DMS 273 (cell line): ENCODE data around the gene FECH.

ENCODE experiments used
- DNase-seq: peaks from one replicate; lab custom pipeline; 2025; ENCODE audit not compliant: unreplicated experiment; lab: John Stamatoyannopoulos, UW

Gene FECH

DNA sequence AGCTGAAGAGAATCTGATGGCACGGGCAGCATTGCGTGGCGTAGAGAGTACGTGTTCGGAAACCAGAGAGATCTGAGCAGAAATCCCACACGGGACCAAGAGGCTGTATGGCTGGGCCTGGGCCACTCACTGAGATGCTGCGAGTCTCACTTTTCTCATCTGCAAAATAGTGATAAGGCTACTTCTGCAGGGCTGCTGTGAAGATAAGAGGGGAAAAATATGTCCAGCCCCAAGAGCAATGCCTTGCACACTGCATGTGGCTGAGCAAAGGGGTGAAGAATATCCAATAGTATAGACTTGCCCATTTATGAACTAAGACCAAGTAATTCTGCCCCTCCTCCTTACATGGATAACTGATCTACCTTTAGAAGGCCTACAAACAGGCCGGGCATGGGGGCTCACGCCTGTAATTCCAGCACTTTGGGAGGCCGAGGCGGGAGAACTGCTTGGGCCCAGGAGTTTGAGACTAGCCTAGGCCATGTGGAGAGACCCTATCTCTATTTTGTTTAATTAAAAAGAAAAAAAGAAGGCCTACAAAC is 3.1 kb downstream of the FECH start:
- DNase-seq: no peak

GRCh38 chr18:57581301-57581934 is 5.1 kb downstream of the FECH start:
- no peak for DNase-seq

DNA sequence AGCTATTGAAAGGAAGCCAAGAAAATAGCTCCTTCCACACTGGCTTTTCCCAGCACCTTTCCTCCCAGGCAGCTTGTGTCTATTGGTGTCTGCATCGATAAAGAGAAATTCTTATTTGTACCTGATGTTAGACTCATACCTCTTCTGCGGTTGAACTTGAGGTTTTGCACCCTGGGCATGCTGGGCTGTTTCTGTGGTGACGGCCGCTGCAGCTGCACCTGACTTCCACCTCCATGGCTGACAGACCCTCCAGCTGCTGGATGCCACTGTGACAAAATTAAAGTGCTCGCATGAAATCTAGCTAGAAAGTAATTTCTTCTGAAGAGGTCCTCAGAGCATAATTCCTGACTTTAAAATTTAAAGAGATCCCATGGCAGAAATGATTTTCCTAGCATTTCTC is 6.6 kb downstream of the FECH start:
- no peak for DNase-seq

GRCh38 chr18:57576316-57576715 is 10.2 kb downstream of the FECH start:
- DNase-seq: no peak

DNA sequence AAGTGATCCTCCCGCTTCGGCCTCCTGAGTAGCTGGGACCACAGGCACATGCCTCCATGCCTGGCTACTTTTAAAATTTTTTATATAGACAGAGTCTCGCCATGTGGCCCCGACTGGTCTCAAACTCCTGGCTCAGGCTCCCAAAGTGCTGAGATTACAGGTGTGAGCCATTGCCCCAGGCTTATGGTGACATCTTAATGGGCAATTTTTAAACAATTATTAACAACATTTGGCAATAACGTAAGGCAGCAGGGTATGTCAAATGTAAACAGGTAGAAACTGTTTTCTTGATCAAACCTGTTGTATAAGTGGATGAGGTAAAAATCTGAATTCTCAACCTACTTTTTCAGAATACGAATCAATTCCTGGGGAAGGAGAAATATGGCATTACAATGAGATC is 11.0 kb downstream of the FECH start:
- DNase-seq: no peak

DNA sequence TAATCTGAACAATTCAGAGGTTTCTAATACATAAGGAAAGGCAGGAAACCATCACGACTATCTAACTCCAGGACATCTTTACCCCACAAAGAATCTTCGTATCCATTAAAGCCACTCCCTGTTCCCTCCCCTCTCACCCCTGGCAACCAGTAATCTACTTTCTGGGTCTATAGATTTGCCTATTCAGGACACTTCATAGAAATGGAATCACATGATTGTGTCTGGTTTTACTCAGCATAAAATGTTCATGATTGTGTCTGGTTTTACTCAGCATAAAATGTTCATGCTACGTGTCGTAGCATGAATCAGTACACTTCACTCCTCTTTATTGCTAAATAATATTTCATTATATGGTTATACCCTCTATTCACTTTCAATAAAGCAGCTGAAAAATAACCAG is 11.6 kb downstream of the FECH start:
- DNase-seq: no peak

DNA sequence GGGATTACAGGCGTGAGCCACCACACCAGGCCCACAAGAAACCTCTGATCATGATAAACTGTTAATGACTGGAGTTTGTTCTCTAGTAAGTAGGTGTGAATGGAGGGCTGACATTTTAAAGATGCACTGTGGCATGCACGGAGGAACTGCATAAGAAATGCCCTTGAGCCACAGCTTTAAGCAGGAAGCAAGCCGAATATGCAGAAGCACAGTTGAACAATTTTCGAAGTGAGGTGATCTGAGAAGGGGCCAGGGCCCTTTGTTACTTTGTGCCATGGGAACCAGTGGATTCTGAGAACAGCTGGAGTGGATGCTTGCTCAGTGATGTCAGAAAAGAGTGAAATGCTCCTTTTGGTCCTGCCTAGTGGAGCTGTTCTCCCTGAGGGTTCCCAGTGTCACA is 16.3 kb downstream of the FECH start:
- DNase-seq: no peak

DNA sequence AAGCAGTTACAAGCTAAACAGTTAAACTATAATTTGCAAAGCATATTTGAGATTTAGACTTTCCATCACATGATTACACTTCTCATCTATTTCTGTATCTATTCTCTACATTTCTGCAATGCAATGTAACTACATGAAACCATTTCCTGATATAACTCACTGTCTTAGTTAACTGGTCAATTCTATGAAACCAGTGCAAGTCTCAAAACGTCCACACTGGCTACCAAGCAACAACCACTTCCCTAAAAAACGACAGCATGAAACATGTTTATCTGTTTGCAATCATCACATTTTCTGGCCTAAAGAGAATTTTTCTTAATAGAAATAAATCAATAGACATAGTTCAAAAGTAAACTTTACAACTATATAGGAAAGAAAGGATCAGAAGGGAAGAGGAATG is 17.4 kb downstream of the FECH start:
- DNase-seq: no peak

GRCh38 chr18:57561728-57562423 is 24.6 kb downstream of the FECH start:
- peak; percentile 75 for DNase-seq

GRCh38 chr18:57561261-57561660 is 25.2 kb downstream of the FECH start:
- DNase-seq: peak; percentile 33

GRCh38 chr18:57559314-57559713 is 27.2 kb downstream of the FECH start:
- DNase-seq: peak; percentile 58

DNA sequence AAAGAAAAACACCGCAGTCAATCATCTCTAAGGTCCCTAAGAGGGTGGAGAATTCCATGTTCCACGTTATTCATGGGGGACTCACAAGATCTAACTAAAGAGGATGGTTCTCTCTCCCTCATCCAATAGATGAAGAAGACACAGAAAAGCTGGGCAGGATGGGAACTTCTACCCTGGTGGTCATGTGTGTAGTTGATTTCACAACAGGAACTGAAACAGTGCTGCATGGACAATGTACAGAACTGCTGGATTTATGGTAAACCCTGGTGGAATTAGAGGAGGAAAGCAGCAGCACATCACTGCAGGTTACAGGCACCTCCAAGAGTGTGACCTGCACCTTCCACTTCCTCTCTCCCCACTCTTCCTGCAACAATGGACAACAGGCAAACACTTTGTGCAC is 31.4 kb downstream of the FECH start:
- DNase-seq: no peak

DNA sequence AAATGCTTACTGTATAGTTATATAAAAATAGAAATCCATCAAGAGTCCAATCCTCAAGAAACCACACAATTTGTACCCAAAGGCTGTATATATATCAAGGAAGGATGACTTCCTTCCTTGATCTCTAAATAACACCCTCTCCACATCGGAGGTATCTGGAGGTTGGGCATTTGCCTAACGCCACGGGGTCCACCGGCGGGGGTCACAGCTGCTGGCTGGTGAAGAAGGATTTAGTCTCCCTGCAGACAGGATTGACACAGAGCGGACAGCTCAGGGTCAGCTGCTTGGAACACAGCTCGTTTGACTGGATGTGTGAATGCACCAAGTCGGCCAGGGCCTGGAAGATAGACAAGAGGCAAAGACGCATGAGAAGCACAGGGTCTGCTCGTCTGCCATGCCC is 36.0 kb downstream of the FECH start:
- DNase-seq: no peak

- no peak for DNase-seq
Measured at GRCh38 chr18:57547260-57547659, 39.2 kb downstream of the FECH start.

GRCh38 chr18:57544936-57545660 is 41.4 kb downstream of the FECH start:
- DNase-seq: no peak

GRCh38 chr18:57543560-57543959 is 42.9 kb downstream of the FECH start:
- DNase-seq: peak; percentile 56

GRCh38 chr18:57542812-57543427 is 43.6 kb downstream of the FECH start:
- peak; percentile 93 for DNase-seq

- DNase-seq: peak; percentile 17
Measured at GRCh38 chr18:57542126-57542525, 44.4 kb downstream of the FECH start.

GRCh38 chr18:57539702-57540101 is 46.8 kb downstream of the FECH start:
- no peak for DNase-seq

- DNase-seq: no peak
Measured at GRCh38 chr18:57538614-57539013, 47.9 kb downstream of the FECH start.

- DNase-seq: no peak
Measured at GRCh38 chr18:57534511-57534909, 52.0 kb downstream of the FECH start.
